ENCODE results near the gene ANAPC16.
"Not testable (repeated sequence)": the region's sequence is repeated elsewhere in the genome, so short reads cannot be mapped to it uniquely, and the experiment has no call there.

The ANAPC16 gene

DNA sequence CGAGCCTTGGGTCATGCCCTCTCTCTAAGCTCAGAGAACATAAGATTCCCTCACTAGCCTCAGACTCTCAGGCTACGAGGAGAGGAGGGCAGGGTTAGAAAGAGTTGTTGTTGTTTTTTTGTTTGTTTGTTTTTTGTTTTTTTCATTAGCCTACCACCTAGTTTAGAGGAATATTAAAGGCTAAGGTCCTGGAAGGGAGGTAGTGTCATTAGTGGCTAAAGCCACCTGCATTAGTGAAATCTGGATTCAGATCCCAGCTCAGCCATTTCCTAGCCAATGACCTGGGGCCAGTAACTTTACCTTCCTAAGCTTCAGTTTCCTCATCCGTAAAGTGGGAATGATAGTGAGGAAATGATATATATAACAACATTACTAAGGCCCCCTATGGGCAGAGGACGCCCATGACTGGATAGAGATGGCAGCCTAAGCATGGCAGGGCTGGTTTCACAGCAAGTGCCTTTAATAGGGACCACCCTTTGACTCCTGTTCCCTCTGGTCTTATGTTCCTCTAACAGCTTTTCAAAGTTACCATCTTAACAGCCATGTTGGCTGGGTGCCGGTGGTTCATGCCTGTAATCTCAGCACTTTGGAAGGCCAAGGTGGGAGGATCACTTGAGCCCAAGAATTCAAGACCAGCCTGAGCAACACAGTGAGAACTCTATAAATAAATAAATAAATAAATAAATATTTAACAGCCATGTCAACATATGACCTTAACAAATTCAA, 63.0 kb downstream of the ANAPC16 start:
- TF ChIP-seq, protein P1, sequence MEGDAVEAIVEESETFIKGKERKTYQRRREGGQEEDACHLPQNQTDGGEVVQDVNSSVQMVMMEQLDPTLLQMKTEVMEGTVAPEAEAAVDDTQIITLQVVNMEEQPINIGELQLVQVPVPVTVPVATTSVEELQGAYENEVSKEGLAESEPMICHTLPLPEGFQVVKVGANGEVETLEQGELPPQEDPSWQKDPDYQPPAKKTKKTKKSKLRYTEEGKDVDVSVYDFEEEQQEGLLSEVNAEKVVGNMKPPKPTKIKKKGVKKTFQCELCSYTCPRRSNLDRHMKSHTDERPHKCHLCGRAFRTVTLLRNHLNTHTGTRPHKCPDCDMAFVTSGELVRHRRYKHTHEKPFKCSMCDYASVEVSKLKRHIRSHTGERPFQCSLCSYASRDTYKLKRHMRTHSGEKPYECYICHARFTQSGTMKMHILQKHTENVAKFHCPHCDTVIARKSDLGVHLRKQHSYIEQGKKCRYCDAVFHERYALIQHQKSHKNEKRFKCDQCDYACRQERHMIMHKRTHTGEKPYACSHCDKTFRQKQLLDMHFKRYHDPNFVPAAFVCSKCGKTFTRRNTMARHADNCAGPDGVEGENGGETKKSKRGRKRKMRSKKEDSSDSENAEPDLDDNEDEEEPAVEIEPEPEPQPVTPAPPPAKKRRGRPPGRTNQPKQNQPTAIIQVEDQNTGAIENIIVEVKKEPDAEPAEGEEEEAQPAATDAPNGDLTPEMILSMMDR (IDR thresholded peaks at IDR 0.05; ENCODE audit: low read depth, low read length): no peak

DNA sequence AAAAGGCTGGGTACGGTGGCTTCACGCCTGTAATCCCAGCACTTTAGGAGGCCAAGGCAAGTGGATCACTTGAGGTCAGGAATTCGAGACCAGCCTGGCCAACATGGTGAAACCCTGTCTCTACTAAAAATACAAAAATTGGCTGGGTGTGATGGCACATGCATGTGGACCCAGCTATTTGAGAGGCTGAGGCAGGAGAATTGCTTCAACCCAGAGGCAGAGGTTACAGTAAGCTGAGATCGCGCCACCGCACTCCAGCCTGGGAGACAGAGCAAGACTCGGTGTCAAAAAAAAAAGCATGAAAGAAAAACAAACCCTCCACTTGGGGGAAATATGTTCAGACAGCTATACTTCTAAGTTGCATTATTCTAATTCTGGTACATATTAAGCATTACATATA, 63.8 kb downstream of the ANAPC16 start:
- not testable (repeated sequence) for H3K4me3 ChIP-seq (ENCODE audit: low read depth, low read length)

More for the DNA sequence above, 63.0 kb downstream of the ANAPC16 start:
- no peak overlapping the region for H3K4me3 ChIP-seq (ENCODE audit: low read depth, low read length)

DNA sequence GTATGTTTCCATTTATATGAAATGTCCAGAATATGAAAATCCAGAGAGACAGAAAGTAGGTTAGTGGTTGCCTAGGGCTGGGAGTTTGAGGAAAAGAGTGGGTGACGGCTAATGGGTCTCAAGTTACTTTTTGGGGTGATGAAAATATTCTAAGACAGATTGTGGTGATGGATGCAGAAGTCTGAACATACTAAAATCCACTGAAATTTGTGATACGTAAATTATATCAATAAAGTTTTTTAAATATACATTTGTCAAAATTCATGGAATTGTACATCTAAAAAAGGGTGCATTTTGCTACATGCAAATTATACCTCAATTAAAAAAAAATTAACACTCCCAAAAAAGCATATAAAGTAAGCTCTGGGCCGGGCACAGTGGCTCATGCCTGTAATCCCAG, 67.3 kb downstream of the ANAPC16 start:
- H3K4me3 ChIP-seq (ENCODE audit: low read depth, low read length): no peak overlapping the region
- TF ChIP-seq, protein P1 (IDR thresholded peaks at IDR 0.05; ENCODE audit: low read depth, low read length): no peak
